Spleen (tissue), 13 donors: ENCODE measurements around the gene GNG5. TPM values are rescaled to one million over a fixed set of nuclear protein-coding genes. Genes with fewer than 3 reads are reported as not detected.

Source experiments
- DNase-seq: peaks from one replicate; pipeline ENCODE4 v3.0.0-alpha.2; 2020
- H3K27ac ChIP-seq, 8 donors: fragments of 200-600 bp; sonication (generic) in 7 of 8; 1 replicate in 4 of 8; 2 replicates in 4 of 8; pipeline versions ENCODE4 v1.5.0 to v1.8.0; 2016 to 2021; ENCODE audit warnings: inconsistent platforms in 4 of 8, mild to moderate bottlenecking in 4 of 8, moderate library complexity in 1 of 8
- H3K27me3 ChIP-seq, 7 donors: fragments of 200-600 bp; sonication (generic) in 6 of 7; replicated peaks in 1 of 7; 1 replicate in 4 of 7; 2 replicates in 3 of 7; pipeline versions ENCODE4 v1.5.0 to v1.8.0; 2016 to 2021; ENCODE audit warnings: inconsistent platforms in 3 of 7, mild to moderate bottlenecking in 1 of 7
- H3K36me3 ChIP-seq, 6 donors: fragments of 200-600 bp; sonication (generic) in 5 of 6; 1 replicate in 4 of 6; 2 replicates in 2 of 6; pipeline versions ENCODE4 v1.5.0 to v1.8.0; 2016 to 2021; ENCODE audit warnings: inconsistent platforms in 2 of 6
- H3K4me1 ChIP-seq, 6 donors: fragments of 200-600 bp; sonication (generic) in 5 of 6; 1 replicate in 3 of 6; 2 replicates in 3 of 6; pipeline versions ENCODE4 v1.5.0 to v1.8.0; 2016 to 2021; ENCODE audit warnings: inconsistent platforms in 3 of 6
- H3K4me3 ChIP-seq, 8 donors: fragments of 200-600 bp; sonication (generic) in 7 of 8; 1 replicate in 4 of 8; 2 replicates in 4 of 8; pipeline versions ENCODE4 v1.5.0 to v1.8.0; 2016 to 2021; ENCODE audit warnings: inconsistent platforms in 4 of 8, mild to moderate bottlenecking in 4 of 8, moderate library complexity in 2 of 8
- H3K9me3 ChIP-seq, 8 donors: fragments of 200-600 bp; sonication (generic) in 7 of 8; 1 replicate in 4 of 8; 2 replicates in 4 of 8; pipeline versions ENCODE4 v1.5.0 to v1.8.0; 2016 to 2021; ENCODE audit warnings: inconsistent platforms in 4 of 8
- POLR2A ChIP-seq, 3 donors: fragments of 450-650 bp; IDR thresholded peaks; one replicate each; pipeline ENCODE4 v1.5.1; 2017; ENCODE audit warnings: antibody characterized with exemption in 3 of 3, mild to moderate bottlenecking in 1 of 3
- POLR2AphosphoS5 ChIP-seq, 3 donors: sonication (generic); formaldehyde crosslinking; IDR thresholded peaks; one replicate each; pipeline ENCODE4 v1.5.1; 2017; ENCODE audit warnings: antibody characterized with exemption in 3 of 3
- WGBS, 5 donors: extraction: QIAGEN DNeasy Blood & Tissue Kit in 3 of 5; methylation state at CpG; one replicate each; pipeline versions ENCODE4 v1.1.5 to v1.1.7; 2013 to 2018; 5-methylcytosine and 5-hydroxymethylcytosine counted together
- intact Hi-C: fragments of 100-400 bp; cut with DNase I; formaldehyde crosslinking; loops from one replicate; pipeline ENCODE4 v1.15.0; 2023; ENCODE audit warnings: low total_unique reads
- long read RNA-seq, 2 donors: transcript quantifications; one replicate each; lab custom pipeline, GENCODE V29; 2026
- polyA plus RNA-seq, 3 donors: library from polyadenylated mRNA; stranded (reverse); fragments of 200-250 nt; gene quantifications; one replicate each; pipeline ENCODE4 v1.2.1, GENCODE V29; 2013
- total RNA-seq, 7 donors: library from RNA; depleted of rRNA in 3 of 7; stranded (reverse); fragments of >200 nt in 3 of 7; fragmentation: NEBNext Ultra II Directional in 4 of 7; extraction: Animal tissue kit (Norgen Biotek cat#: 25700) in 4 of 7; gene quantifications; one replicate each; pipeline versions ENCODE4 v1.1.0 to v1.2.1, GENCODE V29; 2016 to 2021
- TF ChIP-seq, protein P1 (sequence below), 11 experiments: fragments of 200-600 bp in 7 of 11; fragments of 450-650 bp in 4 of 11; sonication (generic) in 4 of 11; IDR thresholded peaks in 8 of 11; conservative IDR thresholded peaks in 3 of 11; 1 replicate in 7 of 11; 2 replicates in 4 of 11; pipeline versions ENCODE4 v1.4.0 to v1.8.0; 2016 to 2021; ENCODE audit warnings: antibody characterized with exemption in 11 of 11, inconsistent platforms in 4 of 11, mild to moderate bottlenecking in 1 of 11
- donor health status: healthy with polysubstance abuse.
- donor health status: DM: no; HTN: no; CAD: no; lungs with moderate emphysema.
- donor health status: DM: no; HTN: no; CAD: no.
- donor health status: Bipolar disorder and iron deficiency.
- donor health status: healthy.
- donor health status: DM: no; HTN: no; CAD: no.
- donor health status: DM: yes; HTN: yes; CAD: no.

Gene GNG5
- total RNA-seq: 100 to 1,000 TPM in 2 of 7 donors, 10 to 100 TPM in 5; 56.5 to 121 (median 81.7) TPM
- polyA plus RNA-seq: 100 to 1,000 TPM in 2 of 3 donors, 10 to 100 TPM in 1; 98.2 to 162 (median 146) TPM
- long read RNA-seq, donor 1, transcript GNG5-201 (3 exons, 920 nt): major isoform, 181 of 189 reads
- long read RNA-seq, donor 1, partial matches to known transcripts: 6 of 189 reads
- long read RNA-seq, donor 1, other reads (novel, unspliced or antisense): 0 of 189 reads
- long read RNA-seq, donor 2, transcript GNG5-201 (3 exons, 920 nt): major isoform, 155 of 157 reads
- long read RNA-seq, donor 2, partial matches to known transcripts: 0 of 157 reads
- long read RNA-seq, donor 2, other reads (novel, unspliced or antisense): 0 of 157 reads

DNA sequence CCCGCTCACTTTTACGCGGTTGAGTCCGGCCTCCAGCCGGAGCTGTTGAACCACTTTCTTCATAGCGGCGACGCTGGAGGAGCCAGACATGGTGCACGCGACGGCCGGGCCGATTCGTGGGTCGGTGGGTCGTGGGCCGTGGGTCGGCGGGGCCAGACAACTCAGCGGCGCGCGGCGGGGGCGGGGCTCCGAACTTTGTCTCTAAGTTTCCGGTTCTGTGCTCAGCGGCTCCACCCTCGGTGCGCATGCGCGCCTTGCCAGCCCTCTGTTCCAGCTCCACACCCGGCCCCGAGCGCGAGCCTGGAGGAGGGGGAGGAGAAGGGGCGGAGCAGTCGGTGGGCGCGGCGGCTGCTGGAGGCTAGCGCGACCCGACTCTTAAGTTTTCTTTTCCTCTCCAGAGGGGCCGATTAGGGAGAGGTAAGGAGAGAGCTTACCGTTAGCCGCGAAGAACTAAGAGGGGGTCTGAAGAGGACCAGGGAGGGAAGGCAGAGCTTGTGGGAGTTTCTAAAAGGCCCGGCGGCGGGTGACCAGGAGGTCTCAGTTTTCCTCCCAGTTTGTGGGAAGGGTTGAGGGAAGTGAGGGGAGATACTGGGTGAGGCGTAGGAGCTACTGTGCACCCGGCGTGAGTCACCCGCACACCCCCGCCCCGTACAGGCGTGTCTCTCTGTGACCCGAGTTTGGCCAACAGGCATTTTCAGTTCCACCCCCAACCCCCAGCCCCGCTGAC lies at the start of gene GNG5, which contains the start of gene SPATA1:
Gene GNG5, minus strand, starts transcription at position 580 of the 727 bp plus-strand sequence. Its CDS starts 490 bp downstream, at position 90.
Gene SPATA1, plus strand, starts transcription at position 385 of the 727 bp plus-strand sequence. CDS start 9,974 bp downstream, outside the sequence.
- H3K36me3 ChIP-seq: peaks cover 0 to 18% (median 2%) of the 10 kb centered on the region in 6 donors
- TF ChIP-seq POLR2AphosphoS5 (IDR thresholded peaks at IDR 0.05) (peak; percentile 91 to 96 (median 95)), POLR2A (IDR thresholded peaks at IDR 0.05) (peak; percentile 19 to 64 (median 63))
- TF ChIP-seq, protein P1, sequence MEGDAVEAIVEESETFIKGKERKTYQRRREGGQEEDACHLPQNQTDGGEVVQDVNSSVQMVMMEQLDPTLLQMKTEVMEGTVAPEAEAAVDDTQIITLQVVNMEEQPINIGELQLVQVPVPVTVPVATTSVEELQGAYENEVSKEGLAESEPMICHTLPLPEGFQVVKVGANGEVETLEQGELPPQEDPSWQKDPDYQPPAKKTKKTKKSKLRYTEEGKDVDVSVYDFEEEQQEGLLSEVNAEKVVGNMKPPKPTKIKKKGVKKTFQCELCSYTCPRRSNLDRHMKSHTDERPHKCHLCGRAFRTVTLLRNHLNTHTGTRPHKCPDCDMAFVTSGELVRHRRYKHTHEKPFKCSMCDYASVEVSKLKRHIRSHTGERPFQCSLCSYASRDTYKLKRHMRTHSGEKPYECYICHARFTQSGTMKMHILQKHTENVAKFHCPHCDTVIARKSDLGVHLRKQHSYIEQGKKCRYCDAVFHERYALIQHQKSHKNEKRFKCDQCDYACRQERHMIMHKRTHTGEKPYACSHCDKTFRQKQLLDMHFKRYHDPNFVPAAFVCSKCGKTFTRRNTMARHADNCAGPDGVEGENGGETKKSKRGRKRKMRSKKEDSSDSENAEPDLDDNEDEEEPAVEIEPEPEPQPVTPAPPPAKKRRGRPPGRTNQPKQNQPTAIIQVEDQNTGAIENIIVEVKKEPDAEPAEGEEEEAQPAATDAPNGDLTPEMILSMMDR (IDR thresholded peaks at IDR 0.05 in 8 of 11, conservative IDR thresholded peaks at IDR 0.05 in 3 of 11): peak in 3 of 11 experiments; percentile 5 to 24 (median 11)
- H3K4me1 ChIP-seq: peaks cover 35 to 56% (median 48%) of the 10 kb centered on the region in 6 donors
- peak within 1 kb of the TSS; percentile 95 to 99 (median 98) for H3K27ac ChIP-seq
- intact Hi-C loops: no loop called here
- peak within 1 kb of the TSS; percentile 78 to 88 (median 82) for H3K4me3 ChIP-seq
- peak; percentile 100 for DNase-seq
- H3K27me3 ChIP-seq: no peaks in the 10 kb centered on the region
- H3K9me3 ChIP-seq: peaks cover 0 to 12% (median 10%) of the 10 kb centered on the region in 8 donors
- 0 to 1% (median 1%) methylated on average over 47 to 60 of the region's 60 CpGs for WGBS, 5 donors

DNA sequence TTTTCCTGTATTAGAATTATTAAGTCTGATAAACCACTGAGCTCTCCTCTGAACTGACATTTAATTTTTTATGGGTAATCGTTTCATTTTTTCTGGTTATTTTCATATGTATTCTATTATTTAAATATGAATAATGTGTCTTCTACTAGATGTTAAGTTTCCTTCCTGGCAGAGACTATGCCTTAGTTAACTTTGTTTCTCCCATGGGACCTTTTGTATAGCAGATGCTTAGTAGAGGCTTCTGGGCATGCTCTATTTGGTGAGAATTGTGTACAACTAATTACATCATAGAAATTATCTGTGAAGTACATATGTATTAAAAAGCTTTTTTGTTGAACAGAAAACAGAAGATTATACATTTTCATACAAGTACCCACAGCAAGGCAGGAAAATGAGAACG lies 44.4 kb upstream of the GNG5 start:
- H3K36me3 ChIP-seq: peaks cover 0 to 48% (median 5%) of the 10 kb centered on the region in 6 donors
- TF ChIP-seq, protein P1 (IDR thresholded peaks at IDR 0.05 in 8 of 11, conservative IDR thresholded peaks at IDR 0.05 in 3 of 11): no peak
- TF ChIP-seq POLR2A (IDR thresholded peaks at IDR 0.05): no peak
- no peak for TF ChIP-seq POLR2AphosphoS5 (IDR thresholded peaks at IDR 0.05)
- 86 to 97% (median 88%) methylated on average over 2 of the region's 2 CpGs for WGBS, 5 donors
- DNase-seq: no peak
- no peaks in the 10 kb centered on the region for H3K27me3 ChIP-seq
- H3K9me3 ChIP-seq: no peaks in the 10 kb centered on the region
- H3K4me3 ChIP-seq: no peak overlapping the region
- H3K4me1 ChIP-seq: no peaks in the 10 kb centered on the region
- no peak overlapping the region for H3K27ac ChIP-seq
- intact Hi-C loops: no loop called here

DNA sequence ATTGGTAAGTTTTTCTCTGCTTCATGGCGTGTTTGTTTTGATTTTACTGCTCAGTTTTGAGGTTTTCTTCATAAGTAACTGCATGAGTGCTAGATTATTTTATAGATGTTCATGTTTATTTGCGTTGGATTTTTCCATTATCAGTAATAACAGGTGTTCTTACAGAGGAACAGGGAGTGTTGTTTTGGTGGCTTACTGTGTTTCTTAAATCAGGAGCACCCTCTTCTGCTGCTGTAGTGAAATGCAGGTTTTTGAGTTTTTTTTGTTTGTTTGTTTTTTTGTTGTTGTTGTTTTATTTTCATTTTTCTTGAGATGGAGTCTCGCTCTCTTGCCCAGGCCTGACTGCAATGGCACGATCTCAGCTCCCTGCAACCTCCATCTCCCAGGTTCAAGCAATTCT lies 35.3 kb upstream of the GNG5 start:
- Histone ChIP-seq H3K9me3 (no peaks in the 10 kb centered on the region), H3K27me3 (no peaks in the 10 kb centered on the region), H3K27ac (no peak overlapping the region), H3K4me1 (no peaks in the 10 kb centered on the region), H3K36me3 (peaks cover 0 to 56% (median 6%) of the 10 kb centered on the region in 6 donors), H3K4me3 (no peak overlapping the region)
- intact Hi-C loops: no loop called here
- no peak for TF ChIP-seq POLR2AphosphoS5 (IDR thresholded peaks at IDR 0.05)
- TF ChIP-seq, protein P1 (IDR thresholded peaks at IDR 0.05 in 8 of 11, conservative IDR thresholded peaks at IDR 0.05 in 3 of 11): no peak
- TF ChIP-seq POLR2A (IDR thresholded peaks at IDR 0.05): no peak
- 82 to 91% (median 88%) methylated on average over 4 of the region's 4 CpGs for WGBS, 5 donors
- DNase-seq: no peak
